B cell (primary cell): ENCODE results near the gene KDM6B. TPM values are rescaled to one million over a fixed set of nuclear protein-coding genes. Genes with fewer than 3 reads are reported as not detected.

Experiments used
- ATAC-seq: fragments of 200-7000 bp; cut with Tn5 transposase; one replicate; pipeline ENCODE4 v1.10.0; 2021; ENCODE audit warnings: low read depth, mild to moderate bottlenecking, moderate number of reproducible peaks, moderate library complexity
- CTCF ChIA-PET: fragments of 350-600 bp; sonication (Branson Sonifier 250); formaldehyde crosslinking; loops from one replicate; lab custom pipeline; 2021; ENCODE audit warnings: antibody characterized with exemption, inconsistent platforms; lab: Charles Lee
- POLR2A ChIA-PET: fragments of 350-600 bp; sonication (Branson Sonifier 250); formaldehyde crosslinking; loops from one replicate; lab custom pipeline; 2021; ENCODE audit warnings: antibody characterized with exemption; lab: Charles Lee
- DNase-seq: peaks from one replicate; pipeline ENCODE4 v3.0.0; 2013
- H2AFZ ChIP-seq: 2 replicates; pipeline ENCODE4 v1.6.1; 2012; ENCODE audit warnings: mild to moderate bottlenecking, low read depth, low read length; ENCODE audit not compliant: insufficient read depth, poor library complexity, severe bottlenecking
- H3K27ac ChIP-seq, 2 donors: 1 replicate in 1 of 2; 2 replicates in 1 of 2; pipeline ENCODE4 v1.5.1; 2012 to 2013; ENCODE audit warnings: low read length in 2 of 2, mild to moderate bottlenecking in 2 of 2, moderate library complexity in 1 of 2
- H3K27me3 ChIP-seq, 4 experiments: fragments of 200-600 bp in 1 of 4; sonication (generic) in 1 of 4; replicated peaks in 1 of 4; 1 replicate in 2 of 4; 2 replicates in 2 of 4; pipeline versions ENCODE4 v1.6.1 to v1.7.0; 2013 to 2016; ENCODE audit warnings: low read length in 3 of 4, mild to moderate bottlenecking in 2 of 4, mixed read lengths in 1 of 4, moderate library complexity in 1 of 4; ENCODE audit not compliant: insufficient read depth in 4 of 4, control insufficient read depth in 3 of 4; ENCODE audit errors: control extremely low read depth in 1 of 4
- H3K36me3 ChIP-seq, 2 experiments: replicated peaks in 1 of 2; 1 replicate in 1 of 2; 2 replicates in 1 of 2; pipeline versions ENCODE4 v1.6.1 to v1.7.1; 2013; ENCODE audit warnings: low read length in 1 of 2; ENCODE audit not compliant: insufficient read depth in 2 of 2, control insufficient read depth in 1 of 2; ENCODE audit errors: control extremely low read depth in 1 of 2, extremely low read depth in 1 of 2
- H3K4me1 ChIP-seq, 2 donors: fragments of 200-600 bp in 1 of 2; sonication (generic) in 1 of 2; 1 replicate in 1 of 2; 2 replicates in 1 of 2; pipeline versions ENCODE4 v1.5.1 to v1.6.1; 2013 to 2017; ENCODE audit warnings: low read length in 2 of 2; ENCODE audit not compliant: control insufficient read depth in 2 of 2, insufficient read depth in 2 of 2
- H3K4me2 ChIP-seq: replicated peaks from 2 replicates; pipeline ENCODE3; 2012; ENCODE audit warnings: mild to moderate bottlenecking, low read depth, low read length; ENCODE audit not compliant: poor library complexity, severe bottlenecking
- H3K4me3 ChIP-seq, 5 experiments: fragments of 200-600 bp in 1 of 5; sonication (generic) in 1 of 5; 1 replicate in 3 of 5; 2 replicates in 2 of 5; pipeline versions ENCODE4 v1.5.1 to v1.7.0; 2011 to 2016; ENCODE audit warnings: low read length in 4 of 5, mild to moderate bottlenecking in 4 of 5, low read depth in 2 of 5, control low read depth in 1 of 5, moderate library complexity in 1 of 5; ENCODE audit not compliant: insufficient read depth in 1 of 5; ENCODE audit errors: control extremely low read depth in 1 of 5, extremely low read depth in 1 of 5
- H3K79me2 ChIP-seq: fragments of 200-600 bp; sonication (generic); one replicate; pipeline ENCODE4 v1.6.0; 2016; ENCODE audit warnings: low read length; ENCODE audit not compliant: control insufficient read depth, insufficient read depth
- H3K9ac ChIP-seq: fragments of 200-600 bp; sonication (generic); 2 replicates; pipeline ENCODE4 v1.6.1; 2017; ENCODE audit warnings: mild to moderate bottlenecking, low read length, moderate library complexity
- H3K9me3 ChIP-seq, 3 donors: one replicate each; pipeline versions ENCODE4 v1.6.1 to v1.7.1; 2013; ENCODE audit warnings: low read length in 2 of 3; ENCODE audit not compliant: control insufficient read depth in 2 of 3, insufficient read depth in 1 of 3; ENCODE audit errors: control extremely low read depth in 1 of 3
- H4K20me1 ChIP-seq: 2 replicates; pipeline ENCODE4 v1.6.0; 2012; ENCODE audit warnings: mild to moderate bottlenecking, low read length; ENCODE audit not compliant: insufficient read depth, control insufficient read depth, poor library complexity, severe bottlenecking
- H3K27ac Mint-ChIP-seq: one replicate; pipeline ENCODE4 v1.8.0; 2021; ENCODE audit warnings: mixed read lengths
- H3K27me3 Mint-ChIP-seq: one replicate; pipeline ENCODE4 v1.8.0; 2021; ENCODE audit warnings: mixed read lengths
- H3K4me1 Mint-ChIP-seq: one replicate; pipeline ENCODE4 v1.8.0; 2021; ENCODE audit warnings: mixed read lengths
- H3K4me3 Mint-ChIP-seq: one replicate; pipeline ENCODE4 v1.8.0; 2021; ENCODE audit warnings: mixed read lengths
- H3K9me3 Mint-ChIP-seq: one replicate; pipeline ENCODE4 v1.8.0; 2022; ENCODE audit warnings: mixed read lengths; ENCODE audit not compliant: insufficient read depth
- CTCF ChIP-seq: fragments of 200-600 bp; IDR thresholded peaks from one replicate; pipeline ENCODE4 v1.8.0; 2022; ENCODE audit warnings: antibody characterized with exemption, mild to moderate bottlenecking
- EZH2 ChIP-seq: IDR thresholded peaks from 2 replicates; pipeline ENCODE4 v1.6.1; 2012; ENCODE audit warnings: borderline replicate concordance, low read depth, mild to moderate bottlenecking, moderate library complexity, low read length; ENCODE audit not compliant: insufficient read depth, poor library complexity, severe bottlenecking
- WGBS: methylation state at CpG from one replicate; pipeline ENCODE4 v1.1.5; 2013; ENCODE audit warnings: missing lambda C conversion rate; ENCODE audit not compliant: insufficient coverage; 5-methylcytosine and 5-hydroxymethylcytosine counted together
- intact Hi-C: fragments of 100-400 bp; cut with micrococcal nuclease; formaldehyde crosslinking; loops from one replicate; pipeline ENCODE4 v1.10.0; 2022
- polyA plus RNA-seq: library from polyadenylated mRNA; depleted of rRNA; stranded (reverse); fragments of >200 nt; gene quantifications from 2 replicates; pipeline ENCODE4 v1.2.3, GENCODE V29; 2012
- total RNA-seq, 2 donors: library from RNA; stranded (reverse); fragments of 120-200 nt in 1 of 2; gene quantifications; 1 replicate in 1 of 2; 2 replicates in 1 of 2; pipeline versions ENCODE4 v1.2.3 to v1.2.4, GENCODE V29; 2013 to 2022

Gene KDM6B
- total and polyA plus RNA-seq, 2 donors (not counting 1 experiment from before 2014, with no cell fraction given) = 18.6 to 110 TPM

GRCh38 chr17:7822126-7822525 lies 11.9 kb upstream of the KDM6B start:
- H3K27me3 ChIP-seq = no peaks in the 10 kb centered on the region
- no peak overlapping the region for H3K4me3 ChIP-seq
- no peaks in the 10 kb centered on the region for H3K36me3 ChIP-seq
- H3K4me2 ChIP-seq = no peak overlapping the region
- no peaks in the 10 kb centered on the region for H3K79me2 ChIP-seq
- TF ChIP-seq EZH2 (no peak), CTCF (no peak)
- no peak overlapping the region for H3K27ac ChIP-seq
- Mint-ChIP-seq H3K4me3 (no peak overlapping the region), H3K4me1 (no peaks in the 10 kb centered on the region), H3K9me3 (no peaks in the 10 kb centered on the region), H3K27ac (no peak overlapping the region), H3K27me3 (peaks cover 16% of the 10 kb centered on the region)
- no peak for ATAC-seq
- CTCF ChIA-PET = interaction anchor here (0.9 to 3.0 kb wide), 14 partner anchors 10 to 235 kb away, joined by 3 to 17 read pairs (median 6); no protein-coding TSS in a partner anchor
- no peaks in the 10 kb centered on the region for H4K20me1 ChIP-seq
- H3K9ac ChIP-seq = no peak overlapping the region
- 84% methylated on average over 13 of the region's 14 CpGs for WGBS
- POLR2A ChIA-PET = interaction anchor here (1.0 kb wide), 1 partner anchor 11 kb away, joined by 3 read pairs; no protein-coding TSS in a partner anchor
- no peak overlapping the region for H2AFZ ChIP-seq
- H3K9me3 ChIP-seq = no peaks in the 10 kb centered on the region
- H3K4me1 ChIP-seq = no peaks in the 10 kb centered on the region
- DNase-seq = no peak
- intact Hi-C loops = loop anchor here (1.0 kb wide), 5 partner anchors 12 to 235 kb away; partner anchors contain the start of gene KDM6B

- no peak for ATAC-seq
- DNase-seq = no peak
- CTCF ChIA-PET = interaction anchor here (0.9 to 2.2 kb wide), 14 partner anchors 9 to 296 kb away, joined by 3 to 11 read pairs (median 5); partner anchors contain the start of gene NAA38
- no peak overlapping the region for H3K9ac ChIP-seq
- no peak overlapping the region for H3K4me2 ChIP-seq
- 96% methylated on average over 20 of the region's 20 CpGs for WGBS
- Mint-ChIP-seq H3K27me3 (peaks cover 16% of the 10 kb centered on the region), H3K9me3 (no peaks in the 10 kb centered on the region), H3K27ac (no peak overlapping the region), H3K4me1 (no peaks in the 10 kb centered on the region), H3K4me3 (no peak overlapping the region)
- no peaks in the 10 kb centered on the region for H3K9me3 ChIP-seq
- TF ChIP-seq CTCF = no peak
- TF ChIP-seq EZH2 = no peak
- H3K27me3 ChIP-seq = no peaks in the 10 kb centered on the region
- intact Hi-C loops = no loop called here
- POLR2A ChIA-PET = no interaction called here
- H3K27ac ChIP-seq = no peak overlapping the region
- no peaks in the 10 kb centered on the region for H3K36me3 ChIP-seq
- no peaks in the 10 kb centered on the region for H3K4me1 ChIP-seq
- H4K20me1 ChIP-seq = no peaks in the 10 kb centered on the region
- no peak overlapping the region for H2AFZ ChIP-seq
- H3K4me3 ChIP-seq = no peak overlapping the region
- H3K79me2 ChIP-seq = no peaks in the 10 kb centered on the region
Measured at GRCh38 chr17:7823581-7824001, 10.4 kb upstream of the KDM6B start.
